K562 (cell line): ENCODE results near the gene GPR152. TPM values are rescaled to one million over a fixed set of nuclear protein-coding genes. Genes with fewer than 3 reads are reported as not detected.

Experiments used
- ARID3A ChIP-seq: IDR thresholded peaks from 2 replicates; pipeline ENCODE4 v1.6.1; 2012; ENCODE audit warnings: low read depth, low read length, improper control_type of control experiment, borderline replicate concordance
- ATF4 ChIP-seq: fragments of 450-650 bp; formaldehyde crosslinking; IDR thresholded peaks from 2 replicates; pipeline ENCODE4 v1.4.0; 2022; ENCODE audit warnings: mild to moderate bottlenecking, moderate library complexity
- BHLHE40 ChIP-seq: IDR thresholded peaks from 2 replicates; pipeline ENCODE4 v1.6.1; 2011; ENCODE audit warnings: low read length, improper control_type of control experiment
- CEBPZ ChIP-seq: fragments of 150-350 bp; IDR thresholded peaks from 2 replicates; pipeline ENCODE4 v1.6.1; 2014; ENCODE audit warnings: low read depth, mild to moderate bottlenecking, low read length, borderline replicate concordance
- ELF2 ChIP-seq: fragments of 250-450 bp; sonication (Bioruptor Pico); IDR thresholded peaks from 2 replicates; pipeline ENCODE4 v1.5.0; 2021; ENCODE audit warnings: mild to moderate bottlenecking
- MTA3 ChIP-seq: fragments of 450-650 bp; formaldehyde crosslinking; IDR thresholded peaks from 2 replicates; pipeline ENCODE4 v1.6.1; 2017; ENCODE audit warnings: mild to moderate bottlenecking, borderline replicate concordance
- NKRF ChIP-seq: fragments of 450-650 bp; IDR thresholded peaks from 2 replicates; pipeline ENCODE4 v1.6.1; 2016; ENCODE audit warnings: borderline replicate concordance
- NUFIP1 ChIP-seq: fragments of 450-650 bp; IDR thresholded peaks from 2 replicates; pipeline ENCODE4 v1.6.1; 2018; ENCODE audit not compliant: partially characterized antibody
- PPARD ChIP-seq: fragments of 250-450 bp; sonication (Bioruptor Pico); IDR thresholded peaks from 2 replicates; pipeline ENCODE4 v1.8.0; 2022; ENCODE audit warnings: inconsistent platforms, mild to moderate bottlenecking, moderate library complexity
- SRSF3 ChIP-seq: fragments of 200-400 bp; formaldehyde crosslinking; IDR thresholded peaks from 2 replicates; pipeline ENCODE4 v1.6.1; 2016; ENCODE audit warnings: mild to moderate bottlenecking, low read length, moderate library complexity; ENCODE audit not compliant: insufficient read depth
- ZFP1 ChIP-seq: fragments of 450-650 bp; formaldehyde crosslinking; IDR thresholded peaks from 2 replicates; pipeline ENCODE4 v1.4.0; 2020; ENCODE audit warnings: mild to moderate bottlenecking, mixed read lengths
- ZNF121 ChIP-seq: sonication (generic); formaldehyde crosslinking; conservative IDR thresholded peaks from 2 replicates; pipeline ENCODE4 v1.8.0; 2022; ENCODE audit warnings: missing genetic modification reagents
- ZNF133 ChIP-seq: fragments of 250-450 bp; sonication (Bioruptor Pico); IDR thresholded peaks from 2 replicates; pipeline ENCODE4 v1.4.0; 2020; ENCODE audit warnings: mild to moderate bottlenecking
- ZNF140 ChIP-seq: fragments of 250-450 bp; sonication (Bioruptor Pico); IDR thresholded peaks from 2 replicates; pipeline ENCODE4 v1.8.0; 2021; ENCODE audit warnings: moderate library complexity, mild to moderate bottlenecking, inconsistent platforms
- ZNF395 ChIP-seq: fragments of 200-800 bp; sonication (Bioruptor generic); IDR thresholded peaks from 2 replicates; pipeline ENCODE4 v1.6.1; 2017; ENCODE audit warnings: missing genetic modification characterization, missing compliant biosample characterization
- ZNF717 ChIP-seq: fragments of 250-450 bp; sonication (Bioruptor Pico); IDR thresholded peaks from 2 replicates; pipeline ENCODE4 v1.5.0; 2021
- polyA plus RNA-seq, 8 experiments: library from polyadenylated mRNA; depleted of rRNA in 4 of 8; stranded (reverse) in 5 of 8; unstranded in 3 of 8; fragments of >200 nt; fragmentation: Nextera tagmentation in 2 of 8; fragmentation: Illumina TruSeq in 1 of 8; extraction: Ambion mirVana in 2 of 8; extraction: Trizol in 1 of 8; gene quantifications; 2 replicates each; pipeline versions ENCODE4 v1.2.1 to v1.2.3, GENCODE V29; 2011 to 2014; ENCODE audit warnings: inconsistent platforms in 1 of 8, missing spikeins in 1 of 8
- total RNA-seq, 7 experiments: library from RNA; depleted of rRNA in 6 of 7; stranded (reverse); fragments of >200 nt in 6 of 7; fragmentation: Illumina TruSeq in 2 of 7; extraction: Trizol in 2 of 7; gene quantifications; 2 replicates each; pipeline versions ENCODE4 v1.2.1 to v1.2.3, GENCODE V29; 2011 to 2021; ENCODE audit warnings: low replicate concordance in 1 of 7

GPR152 gene
- total and polyA plus RNA-seq, 9 of the 15 experiments (the other 6 are each of a cell fraction or from before 2014, with no cell fraction given) = not detected

- TF ChIP-seq ATF4 (0 out of 2 replicates have a peak, but pooled peaks have one; percentile 64), ZFP1 (CRISPR knock-in tag) (no peak), PPARD (CRISPR knock-in tag) (no peak), ELF2 (CRISPR knock-in tag) (no peak), ZNF395 (CRISPR knock-in tag) (no peak; the same call in 1 of the 2 replicates), ZNF140 (CRISPR knock-in tag) (no peak), BHLHE40 (peak; percentile 59), ZNF133 (CRISPR knock-in tag) (no peak), ARID3A (no peak), CEBPZ (no peak), SRSF3 (0 out of 2 replicates have a peak, but pooled peaks have one; percentile 53), ZNF121 (CRISPR knock-in tag) (no peak), NUFIP1 (no peak), MTA3 (peak; percentile 87), ZNF717 (CRISPR knock-in tag) (peak; percentile 81; the same call in 1 of the 2 replicates), NKRF (no peak)
These were observed 11.3 kb upstream of the GPR152 start (continued) for GRCh38 chr11:67463680-67464410.
